GM12878 (cell line): ENCODE data around the gene CHRND. TPM values are rescaled to one million over a fixed set of nuclear protein-coding genes. Genes with fewer than 3 reads are reported as not detected.

ENCODE experiments used
- ATAC-seq: fragments of 200-7000 bp; cut with Tn5 transposase; 3 replicates; pipeline ENCODE4 v1.9.1; 2020; ENCODE audit warnings: mild to moderate bottlenecking, moderate library complexity
- BruUV-seq: library from RNA; stranded (reverse); fragments of 400-500 nt; replicated peaks from 2 replicates; lab custom pipeline; 2021; lab: Mats Ljungman, UMichigan
- CTCF ChIA-PET: fragments of 300-600 bp; sonication (Branson Sonifier 250); formaldehyde crosslinking; extraction: SDS; loops from one replicate; lab custom pipeline; 2021; ENCODE audit warnings: inconsistent platforms; lab: Yijun Ruan, JAX
- POLR2A ChIA-PET: fragments of 350-600 bp; formaldehyde crosslinking; extraction: SDS; loops from one replicate; lab custom pipeline; 2021; ENCODE audit warnings: inconsistent platforms; lab: Charles Lee
- RAD21 ChIA-PET: fragments of 300-600 bp; sonication (Branson Sonifier 250); formaldehyde crosslinking; loops from one replicate; lab custom pipeline; 2023; ENCODE audit warnings: antibody characterized with exemption; ENCODE audit not compliant: unreplicated experiment; lab: Charles Lee
- SMC1A ChIA-PET: fragments of 300-600 bp; sonication (Branson Sonifier 250); formaldehyde crosslinking; loops from one replicate; lab custom pipeline; 2023; ENCODE audit not compliant: unreplicated experiment, uncharacterized antibody; lab: Charles Lee
- DNase-seq: peaks from one replicate; pipeline ENCODE4 v3.0.0-alpha.2; 2011; ENCODE audit warnings: low read depth, low spot score
- FAIRE-seq: peaks from 3 replicates; lab custom pipeline; 2011; peaks lifted over from hg19 to GRCh38; lab: Jason Lieb, UNC
- H2AFZ ChIP-seq: 2 replicates; pipeline ENCODE4 v1.6.0; 2011; ENCODE audit warnings: low read depth, low read length, control low read depth; ENCODE audit not compliant: control insufficient read depth
- H3K27ac ChIP-seq: 2 replicates; pipeline ENCODE4 v1.5.1; 2011; ENCODE audit warnings: control low read depth; ENCODE audit not compliant: control insufficient read depth, insufficient read depth
- H3K27me3 ChIP-seq, 2 experiments: replicated peaks in 1 of 2; 2 replicates each; pipeline versions ENCODE4 v1.6.0 to v1.6.1; 2011; ENCODE audit warnings: low read length in 1 of 2; ENCODE audit not compliant: control insufficient read depth in 2 of 2, insufficient read depth in 2 of 2
- H3K36me3 ChIP-seq, 2 experiments: 2 replicates each; pipeline ENCODE4 v1.5.1; 2011; ENCODE audit warnings: low read length in 1 of 2; ENCODE audit not compliant: control insufficient read depth in 2 of 2, insufficient read depth in 2 of 2
- H3K4me1 ChIP-seq: 2 replicates; pipeline ENCODE4 v1.6.1; 2011; ENCODE audit warnings: mild to moderate bottlenecking, low read length, moderate library complexity, mixed read lengths; ENCODE audit not compliant: control insufficient read depth, insufficient read depth
- H3K4me2 ChIP-seq: 2 replicates; pipeline ENCODE4 v1.6.0; 2011; ENCODE audit warnings: control low read depth; ENCODE audit not compliant: control insufficient read depth, insufficient read depth
- H3K4me3 ChIP-seq: fragments of 200-600 bp; sonication (generic); 2 replicates; pipeline ENCODE4 v1.5.1; 2016
- H3K79me2 ChIP-seq: 2 replicates; pipeline ENCODE4 v1.6.0; 2011; ENCODE audit warnings: low read length; ENCODE audit not compliant: control insufficient read depth, insufficient read depth
- H3K9ac ChIP-seq: 2 replicates; pipeline ENCODE4 v1.8.0; 2011; ENCODE audit warnings: low read length, control low read depth, mixed read lengths; ENCODE audit not compliant: control insufficient read depth, insufficient read depth
- H3K9me3 ChIP-seq: replicated peaks from 3 replicates; pipeline ENCODE4 v1.5.1; 2011; ENCODE audit warnings: mild to moderate bottlenecking, low read length; ENCODE audit not compliant: control insufficient read depth, insufficient read depth
- H4K20me1 ChIP-seq: 2 replicates; pipeline ENCODE4 v1.6.0; 2011; ENCODE audit not compliant: control insufficient read depth, insufficient read depth
- BACH1 ChIP-seq: fragments of 450-650 bp; IDR thresholded peaks from 2 replicates; pipeline ENCODE4 v1.6.1; 2017; ENCODE audit warnings: mild to moderate bottlenecking, borderline replicate concordance
- CBX3 ChIP-seq: fragments of 200-600 bp; sonication (generic); IDR thresholded peaks from 2 replicates; pipeline ENCODE4 v1.6.1; 2016; ENCODE audit warnings: low read depth, borderline replicate concordance
- CEBPZ ChIP-seq: fragments of 150-350 bp; IDR thresholded peaks from 2 replicates; pipeline ENCODE4 v1.6.1; 2016; ENCODE audit warnings: low read depth, low read length
- ELK1 ChIP-seq: IDR thresholded peaks from 2 replicates; pipeline ENCODE4 v1.6.1; 2012; ENCODE audit warnings: low read depth, low read length, improper control_type of control experiment
- GABPA ChIP-seq: IDR thresholded peaks from 2 replicates; pipeline ENCODE4 v1.6.1; 2014; ENCODE audit warnings: antibody characterized with exemption, low read depth, mild to moderate bottlenecking, inconsistent platforms
- KLF5 ChIP-seq: fragments of 450-650 bp; IDR thresholded peaks from 2 replicates; pipeline ENCODE4 v1.6.1; 2014; ENCODE audit warnings: mild to moderate bottlenecking; ENCODE audit not compliant: partially characterized antibody
- MEF2A ChIP-seq: IDR thresholded peaks from 2 replicates; pipeline ENCODE4 v1.6.1; 2011; ENCODE audit warnings: low read depth, mild to moderate bottlenecking, low read length, moderate library complexity; ENCODE audit not compliant: insufficient read depth
- MTA2 ChIP-seq: fragments of 450-650 bp; IDR thresholded peaks from 2 replicates; pipeline ENCODE4 v1.6.1; 2016; ENCODE audit warnings: low read depth, mild to moderate bottlenecking, moderate library complexity
- MXI1 ChIP-seq: fragments of 150-350 bp; IDR thresholded peaks from 2 replicates; pipeline ENCODE4 v1.6.1; 2011; ENCODE audit warnings: low read depth, mild to moderate bottlenecking, inconsistent platforms, low read length, improper control_type of control experiment
- RFX5 ChIP-seq: IDR thresholded peaks from 2 replicates; pipeline ENCODE4 v1.6.1; 2011; ENCODE audit warnings: low read depth, low read length, improper control_type of control experiment
- ZNF217 ChIP-seq: fragments of 450-650 bp; IDR thresholded peaks from 2 replicates; pipeline ENCODE4 v1.6.1; 2017; ENCODE audit warnings: antibody characterized with exemption, mild to moderate bottlenecking
- ZNF592 ChIP-seq: fragments of 450-650 bp; IDR thresholded peaks from 2 replicates; pipeline ENCODE4 v1.6.1; 2017; ENCODE audit warnings: mild to moderate bottlenecking, moderate library complexity
- ZSCAN29 ChIP-seq: fragments of 450-650 bp; IDR thresholded peaks from 2 replicates; pipeline ENCODE4 v1.6.1; 2017; ENCODE audit warnings: mild to moderate bottlenecking, moderate library complexity
- WGBS: methylation state at CpG from one replicate; pipeline ENCODE4 v1.1.6; 2016; ENCODE audit warnings: low lambda C conversion rate; ENCODE audit not compliant: insufficient replicate concordance, insufficient coverage; ENCODE audit errors: missing lambda C conversion rate; 5-methylcytosine and 5-hydroxymethylcytosine counted together
- in situ Hi-C: fragments of 300-500 bp; cut with MboI; formaldehyde crosslinking; loops from 9 replicates; pipeline ENCODE4 v1.14.3; 2018; ENCODE audit warnings: mixed read lengths
- intact Hi-C: fragments of 100-400 bp; cut with micrococcal nuclease; formaldehyde crosslinking; loops from one replicate; pipeline ENCODE4 v1.14.2; 2022; ENCODE audit not compliant: unreplicated experiment
- polyA plus RNA-seq, 11 experiments: library from polyadenylated mRNA; depleted of rRNA in 4 of 11; unstranded in 6 of 11; stranded (reverse) in 5 of 11; fragments of >200 nt; fragmentation: Nextera tagmentation in 4 of 11; fragmentation: Illumina TruSeq in 1 of 11; extraction: Ambion mirVana in 4 of 11; extraction: Trizol in 1 of 11; gene quantifications; 1 replicate in 1 of 11; 2 replicates in 10 of 11; pipeline versions ENCODE4 v1.2.1 to v1.2.3, GENCODE V29; 2011 to 2016; ENCODE audit warnings: inconsistent platforms in 2 of 11, missing spikeins in 2 of 11, low read depth in 1 of 11
- total RNA-seq, 4 experiments: library from RNA; depleted of rRNA in 3 of 4; stranded (reverse); fragments of >200 nt in 3 of 4; fragmentation: Illumina TruSeq in 1 of 4; extraction: Trizol in 1 of 4; gene quantifications; 2 replicates each; pipeline versions ENCODE4 v1.2.1 to v1.2.3, GENCODE V29; 2013 to 2021

Gene CHRND
- total and polyA plus RNA-seq, 10 of the 15 experiments (the other 5 are each of a cell fraction or from before 2014, with no cell fraction given) = not detected

GRCh38 chr2:232488097-232488711 is 37.8 kb upstream of the CHRND start:
- Histone ChIP-seq H3K27me3 (peaks cover 0 to 17% of the 10 kb centered on the region in 2 experiments; a peak in 3 of 4 replicates), H3K9me3 (no peaks in the 10 kb centered on the region), H4K20me1 (no peaks in the 10 kb centered on the region), H3K4me2 (no peak overlapping the region), H2AFZ (no peak overlapping the region), H3K4me3 (no peak overlapping the region), H3K9ac (no peak overlapping the region), H3K4me1 (no peaks in the 10 kb centered on the region), H3K27ac (no peak overlapping the region), H3K79me2 (no peaks in the 10 kb centered on the region), H3K36me3 (no peaks in the 10 kb centered on the region)
- no peak for FAIRE-seq
- SMC1A ChIA-PET = no interaction called here
- 56% methylated on average over 16 of the region's 16 CpGs for WGBS
- ATAC-seq = no peak
- CTCF ChIA-PET = no interaction called here
- RAD21 ChIA-PET = no interaction called here
- POLR2A ChIA-PET = no interaction called here
- no peak for DNase-seq
- TF ChIP-seq ZSCAN29 (no peak), KLF5 (no peak), RFX5 (no peak), ELK1 (no peak), ZNF592 (no peak), ZNF217 (no peak), MTA2 (no peak), MEF2A (no peak), BACH1 (no peak), CBX3 (no peak), MXI1 (no peak), GABPA (no peak), CEBPZ (no peak)
- no TSS peak for BruUV-seq
- intact Hi-C loops = no loop called here
- in situ Hi-C loops = no loop called here
